ENCODE measurements around the gene DIPK1B.
"Not testable (repeated sequence)": the region's sequence is repeated elsewhere in the genome, so short reads cannot be mapped to it uniquely, and the experiment has no call there.

Gene DIPK1B

GRCh38 chr9:136698635-136699246 lies 13.6 kb upstream of the DIPK1B start:
- no peak for DNase-seq (ENCODE audit: low spot score)

- DNase-seq (ENCODE audit: low spot score): no peak
Measured at GRCh38 chr9:136700304-136700703, 12.1 kb upstream of the DIPK1B start.

GRCh38 chr9:136700959-136701667 lies 11.3 kb upstream of the DIPK1B start:
- no peak for DNase-seq (ENCODE audit: low spot score)

- DNase-seq (ENCODE audit: low spot score): no peak
Measured at GRCh38 chr9:136701668-136702053, 10.7 kb upstream of the DIPK1B start.

- DNase-seq (ENCODE audit: low spot score): no peak
Measured at GRCh38 chr9:136703276-136703860, 9.0 kb upstream of the DIPK1B start.

- DNase-seq (ENCODE audit: low spot score): not testable (repeated sequence)
Measured at GRCh38 chr9:136704741-136705140, 7.6 kb upstream of the DIPK1B start.

GRCh38 chr9:136705564-136705963 lies 6.8 kb upstream of the DIPK1B start:
- no peak for DNase-seq (ENCODE audit: low spot score)

- no peak for DNase-seq (ENCODE audit: low spot score)
Measured at GRCh38 chr9:136707011-136707410, 5.4 kb upstream of the DIPK1B start.

GRCh38 chr9:136707849-136708517 lies 4.4 kb upstream of the DIPK1B start:
- DNase-seq (ENCODE audit: low spot score): no peak

GRCh38 chr9:136709454-136710109 lies 2.8 kb upstream of the DIPK1B start:
- no peak for DNase-seq (ENCODE audit: low spot score)

- no peak for DNase-seq (ENCODE audit: low spot score)
Measured at GRCh38 chr9:136710543-136710942, 1.8 kb upstream of the DIPK1B start.

GRCh38 chr9:136711219-136711648 lies 1.1 kb upstream of the DIPK1B start:
- DNase-seq (ENCODE audit: low spot score): not testable (repeated sequence)

GRCh38 chr9:136712690-136713544 lies 545 bp downstream of the DIPK1B start:
- DNase-seq (ENCODE audit: low spot score): no peak

- DNase-seq (ENCODE audit: low spot score): no peak
Measured at GRCh38 chr9:136713550-136713949, 1.2 kb downstream of the DIPK1B start.

- no peak for DNase-seq (ENCODE audit: low spot score)
Measured at GRCh38 chr9:136714096-136714892, 1.9 kb downstream of the DIPK1B start.

- no peak for DNase-seq (ENCODE audit: low spot score)
Measured at GRCh38 chr9:136714893-136715274, 2.5 kb downstream of the DIPK1B start.

GRCh38 chr9:136717399-136717798 lies 5.0 kb downstream of the DIPK1B start:
- DNase-seq (ENCODE audit: low spot score): no peak

GRCh38 chr9:136718345-136719194 lies 6.2 kb downstream of the DIPK1B start:
- DNase-seq (ENCODE audit: low spot score): no peak

GRCh38 chr9:136719195-136719880 lies 7.0 kb downstream of the DIPK1B start:
- DNase-seq (ENCODE audit: low spot score): no peak
